ENCODE data around the gene LIMS1. TPM values are rescaled to one million over a fixed set of nuclear protein-coding genes. Genes with fewer than 3 reads are reported as not detected.

The LIMS1 gene
- total RNA-seq, 1 experiment from 2014 or later = 101 TPM

GRCh38 chr2:108611021-108611420 lies 76.8 kb downstream of the LIMS1 start:
- intact Hi-C loops (cut with micrococcal nuclease; ENCODE audit: unreplicated experiment) (no loop called here), in situ Hi-C loops (cut with HindIII; ENCODE audit: low pct_unique_long_range_greater_than_20kb, low sequenced_read_pairs) (no loop called here)
- ChIA-PET CTCF (interaction anchor here (0.9 to 3.1 kb wide), 2 partner anchors 13 to 25 kb away, joined by 5 to 21 read pairs; no protein-coding TSS in a partner anchor), POLR2A (no interaction called here)
- H3K36me3 ChIP-seq (ENCODE audit: control insufficient read depth, insufficient read depth, low read length) = no peaks in the 10 kb centered on the region
- no TSS peak for BruUV-seq (replicated peaks)
- no peaks in the 10 kb centered on the region for H3K27me3 ChIP-seq (ENCODE audit: control insufficient read depth, insufficient read depth, low read length)
- TF ChIP-seq SIN3A (IDR thresholded peaks at IDR 0.05; ENCODE audit: borderline replicate concordance, insufficient read depth, low read depth, low read length) (no peak), CTCF (IDR thresholded peaks at IDR 0.05) (no peak), TCF7L2 (IDR thresholded peaks at IDR 0.05; ENCODE audit: low read depth, low read length) (no peak), REST (IDR thresholded peaks at IDR 0.05; ENCODE audit: insufficient read depth in 1 of 2, low read depth in 2 of 2, low read length in 1 of 2) (no peak), POLR2AphosphoS5 (IDR thresholded peaks at IDR 0.05; ENCODE audit: low read depth, low read length) (no peak)
- DNase-seq (ENCODE audit: low read depth, low spot score) = no peak
- H3K27ac ChIP-seq (ENCODE audit: low read length) = peak overlapping the region; percentile 78
- no peak overlapping the region for H3K4me3 ChIP-seq (ENCODE audit: low read depth in 2 of 2, low read length in 2 of 2)
- H3K9me3 ChIP-seq (ENCODE audit: control insufficient read depth, insufficient read depth, low read depth, low read length) = no peaks in the 10 kb centered on the region
- H3K4me1 ChIP-seq (ENCODE audit: control insufficient read depth, insufficient read depth, low read length) = peaks cover 81% of the 10 kb centered on the region
- no peak for ATAC-seq

GRCh38 chr2:108612153-108612513 lies 77.9 kb downstream of the LIMS1 start:
- no peak for TF ChIP-seq SIN3A (IDR thresholded peaks at IDR 0.05; ENCODE audit: borderline replicate concordance, insufficient read depth, low read depth, low read length)
- no peak for TF ChIP-seq POLR2AphosphoS5 (IDR thresholded peaks at IDR 0.05; ENCODE audit: low read depth, low read length)
- no peak for TF ChIP-seq TCF7L2 (IDR thresholded peaks at IDR 0.05; ENCODE audit: low read depth, low read length)
- no peak for TF ChIP-seq CTCF (IDR thresholded peaks at IDR 0.05)
- TF ChIP-seq REST (IDR thresholded peaks at IDR 0.05; ENCODE audit: insufficient read depth in 1 of 2, low read depth in 2 of 2, low read length in 1 of 2) = no peak
- POLR2A ChIA-PET = interaction anchor here (0.6 kb wide), 1 partner anchor 24 kb away, joined by 3 read pairs; no protein-coding TSS in a partner anchor
- in situ Hi-C loops (cut with HindIII; ENCODE audit: low pct_unique_long_range_greater_than_20kb, low sequenced_read_pairs) (no loop called here), intact Hi-C loops (cut with micrococcal nuclease; ENCODE audit: unreplicated experiment) (no loop called here)
- BruUV-seq (replicated peaks) = no TSS peak
- no peaks in the 10 kb centered on the region for H3K27me3 ChIP-seq (ENCODE audit: control insufficient read depth, insufficient read depth, low read length)
- H3K9me3 ChIP-seq (ENCODE audit: control insufficient read depth, insufficient read depth, low read depth, low read length) = no peaks in the 10 kb centered on the region
- ATAC-seq = no peak
- CTCF ChIA-PET = interaction anchor here (1.3 kb wide), 1 partner anchor 24 kb away, joined by 8 read pairs; no protein-coding TSS in a partner anchor
- peaks cover 83% of the 10 kb centered on the region for H3K4me1 ChIP-seq (ENCODE audit: control insufficient read depth, insufficient read depth, low read length)
- DNase-seq (ENCODE audit: low read depth, low spot score) = no peak
- no peaks in the 10 kb centered on the region for H3K36me3 ChIP-seq (ENCODE audit: control insufficient read depth, insufficient read depth, low read length)
- H3K4me3 ChIP-seq (ENCODE audit: low read depth in 2 of 2, low read length in 2 of 2) = no peak overlapping the region
- peak overlapping the region; percentile 97 for H3K27ac ChIP-seq (ENCODE audit: low read length)
